ENCODE measurements around the gene FHL2. TPM values are rescaled to one million over a fixed set of nuclear protein-coding genes. Genes with fewer than 3 reads are reported as not detected.

FHL2 gene
- total RNA-seq, 1 experiment from 2014 or later: 30.7 TPM

DNA sequence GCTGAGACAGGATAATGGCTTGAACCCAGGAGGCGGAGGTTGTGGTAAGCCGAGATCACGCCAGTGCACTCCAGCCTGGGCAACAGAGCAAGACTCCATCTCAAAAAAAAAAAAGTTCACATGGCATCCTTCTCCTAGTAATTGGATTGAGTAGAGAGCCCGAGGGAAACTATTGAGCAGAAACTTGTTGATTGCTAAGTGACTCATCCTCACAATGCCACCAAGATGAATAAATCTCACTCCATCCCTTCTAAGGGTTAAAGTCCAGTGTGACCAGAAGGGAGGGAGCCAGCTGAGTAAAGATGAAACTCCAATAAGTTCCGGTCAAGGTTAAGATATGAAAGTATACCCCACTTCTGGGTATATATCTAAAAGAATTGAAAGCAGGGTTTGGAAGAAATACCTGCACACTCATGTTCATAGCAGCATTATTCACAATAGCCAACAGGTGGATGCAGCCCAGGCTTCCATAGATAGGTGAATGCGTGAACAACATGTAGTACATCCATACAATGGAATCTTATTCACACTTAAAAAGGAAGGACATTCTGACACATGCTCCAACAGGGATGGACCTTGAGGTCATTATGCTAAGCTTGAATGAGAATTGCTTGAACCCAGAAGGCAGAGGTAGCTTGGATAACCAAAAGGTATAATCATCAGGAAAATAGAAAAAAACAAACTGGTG lies 13.0 kb upstream of the FHL2 start:
- Histone ChIP-seq H3K27me3 (no peaks in the 10 kb centered on the region), H3K4me1 (no peaks in the 10 kb centered on the region), H3K27ac (no peak overlapping the region), H3K36me3 (no peaks in the 10 kb centered on the region), H3K9me3 (replicated peaks) (no peaks in the 10 kb centered on the region), H3K4me3 (no peak overlapping the region)
- DNase-seq: no peak

DNA sequence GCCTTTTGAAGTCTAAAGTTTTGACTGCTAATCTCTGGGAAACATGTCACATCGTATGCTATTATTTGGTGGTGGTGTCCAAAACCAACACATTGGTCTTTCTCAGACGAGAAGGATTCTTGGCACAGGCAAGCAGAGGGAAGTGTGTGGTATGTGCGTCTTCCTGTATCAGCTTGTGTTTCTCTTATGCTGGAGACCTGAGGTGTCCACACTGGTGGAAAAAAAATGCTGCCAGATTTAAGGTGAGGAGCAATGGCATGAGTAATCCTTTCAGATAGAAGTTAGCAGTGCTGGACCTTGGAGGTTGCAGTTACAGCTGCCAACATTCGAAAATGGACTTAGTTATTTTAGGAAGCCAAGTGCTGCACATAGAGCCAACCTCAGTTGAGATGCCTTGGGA lies 11.7 kb upstream of the FHL2 start:
- Histone ChIP-seq H3K4me1 (peaks cover under 1% of the 10 kb centered on the region; the same call in 1 of the 2 replicates), H3K27ac (no peak overlapping the region), H3K9me3 (replicated peaks) (no peaks in the 10 kb centered on the region), H3K4me3 (no peak overlapping the region), H3K27me3 (no peaks in the 10 kb centered on the region), H3K36me3 (no peaks in the 10 kb centered on the region)
- DNase-seq: no peak

DNA sequence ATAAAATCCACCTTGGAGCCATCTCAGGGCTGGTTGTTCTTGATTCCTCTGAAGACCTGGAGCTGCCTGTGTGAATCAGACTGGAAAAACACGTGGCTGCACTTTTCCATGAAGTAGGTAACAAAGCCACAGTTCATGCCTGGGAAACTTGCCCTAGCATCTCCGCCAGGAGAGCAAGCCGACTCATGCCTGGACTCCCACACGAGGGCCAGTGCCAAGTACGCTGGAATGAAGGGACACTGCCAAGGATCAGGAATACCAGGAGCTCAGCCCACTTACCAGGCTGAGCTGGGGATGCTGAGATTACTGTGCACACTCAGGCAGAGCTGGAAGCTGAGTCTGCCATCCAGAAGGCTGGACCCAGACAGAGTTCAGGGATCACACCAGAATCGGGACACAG lies 10.9 kb upstream of the FHL2 start:
- Histone ChIP-seq H3K4me1 (peaks cover 9% of the 10 kb centered on the region), H3K27ac (no peak overlapping the region), H3K4me3 (no peak overlapping the region), H3K36me3 (no peaks in the 10 kb centered on the region), H3K27me3 (no peaks in the 10 kb centered on the region), H3K9me3 (replicated peaks) (no peaks in the 10 kb centered on the region)
- no peak for DNase-seq

DNA sequence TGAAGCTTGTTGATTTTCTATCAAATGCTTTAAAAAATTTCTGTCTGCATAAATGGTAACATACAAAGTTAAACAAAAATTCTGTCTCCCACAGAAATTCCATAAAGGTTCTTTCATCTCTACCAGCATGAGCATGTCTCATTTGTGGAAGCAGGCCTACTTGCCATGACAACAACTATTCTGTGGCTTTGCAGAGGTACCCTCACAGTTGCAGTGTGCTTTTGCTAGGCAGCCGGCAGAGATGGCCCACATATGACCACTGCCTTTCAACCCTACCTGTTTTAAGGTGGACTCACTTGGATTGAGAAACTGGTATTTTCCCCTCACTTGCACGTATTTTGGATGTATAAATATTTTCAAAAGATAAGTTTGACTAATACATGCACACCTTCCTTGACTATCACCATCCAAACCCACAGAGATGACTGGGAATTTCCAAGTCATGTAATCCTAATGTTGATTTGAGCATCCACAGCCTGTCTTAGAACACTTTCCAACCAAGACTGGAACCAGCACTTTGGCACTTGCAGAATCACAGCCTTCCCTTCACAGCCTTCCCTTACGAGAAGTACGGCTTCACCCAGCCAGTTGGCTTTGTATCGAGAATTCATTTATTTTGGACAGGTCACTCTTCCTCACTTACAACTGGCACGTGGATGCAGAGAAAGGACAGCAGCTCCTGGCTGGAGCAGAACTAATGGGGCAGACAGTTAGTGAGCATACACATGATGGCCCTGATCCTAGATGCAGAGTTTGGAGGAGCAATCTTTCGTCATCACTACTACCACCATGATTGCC lies 9.3 kb upstream of the FHL2 start:
- H3K27ac ChIP-seq: no peak overlapping the region
- H3K4me1 ChIP-seq: peaks cover 23% of the 10 kb centered on the region
- DNase-seq: no peak

DNA sequence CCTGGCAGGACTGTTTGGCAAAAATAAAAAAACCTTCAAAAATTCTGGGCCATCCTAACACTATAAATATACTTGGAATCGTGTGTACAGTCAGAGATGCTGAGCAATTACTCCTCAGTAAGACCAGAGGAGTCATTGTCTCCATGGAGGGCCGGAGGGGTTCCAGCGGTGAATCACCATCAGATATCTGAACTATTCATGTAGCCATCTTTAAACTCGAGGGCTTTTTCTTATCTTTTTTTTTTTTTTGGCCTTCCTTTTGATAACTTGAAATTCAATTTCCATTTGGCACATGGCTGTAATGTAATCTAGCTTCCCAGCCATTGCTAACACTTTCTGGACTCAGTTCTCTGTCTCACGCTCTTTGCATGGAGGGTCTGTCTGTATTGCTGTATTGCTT lies 7.4 kb upstream of the FHL2 start:
- no peaks in the 10 kb centered on the region for H3K27me3 ChIP-seq
- DNase-seq: no peak
- peaks cover 23% of the 10 kb centered on the region for H3K4me1 ChIP-seq
- no peak overlapping the region for H3K4me3 ChIP-seq
- H3K36me3 ChIP-seq: no peaks in the 10 kb centered on the region
- no peaks in the 10 kb centered on the region for H3K9me3 ChIP-seq (replicated peaks)
- no peak overlapping the region for H3K27ac ChIP-seq

More for the DNA sequence above, 9.3 kb upstream of the FHL2 start:
- no peak overlapping the region for H3K4me3 ChIP-seq
- H3K36me3 ChIP-seq: no peaks in the 10 kb centered on the region
- no peaks in the 10 kb centered on the region for H3K27me3 ChIP-seq
- no peaks in the 10 kb centered on the region for H3K9me3 ChIP-seq (replicated peaks)

DNA sequence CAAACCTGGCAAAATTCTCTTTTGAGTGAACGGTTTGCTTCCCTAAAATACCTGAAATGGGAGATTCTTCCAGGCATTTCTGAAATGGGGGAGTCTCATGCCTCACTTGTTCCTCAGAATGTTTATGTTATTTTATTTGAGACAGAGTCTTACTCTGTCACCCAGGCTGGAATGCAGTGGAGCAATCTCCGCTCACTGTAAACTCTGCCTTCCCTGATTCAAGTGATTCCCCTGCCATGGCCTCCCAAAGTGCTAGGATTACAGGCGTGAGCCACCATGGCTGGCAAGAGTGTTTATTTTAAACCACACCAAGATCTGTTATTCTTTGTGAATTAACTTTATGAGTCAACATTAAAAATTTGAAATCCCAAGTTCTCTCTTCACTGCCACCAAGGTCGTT lies 6.4 kb upstream of the FHL2 start:
- H3K27ac ChIP-seq: no peak overlapping the region
- peak in 1 of 2 experiments; percentile 15 for DNase-seq
- H3K27me3 ChIP-seq: no peaks in the 10 kb centered on the region
- H3K4me1 ChIP-seq: peaks cover 23% of the 10 kb centered on the region
- no peaks in the 10 kb centered on the region for H3K9me3 ChIP-seq (replicated peaks)
- no peaks in the 10 kb centered on the region for H3K36me3 ChIP-seq
- no peak overlapping the region for H3K4me3 ChIP-seq

DNA sequence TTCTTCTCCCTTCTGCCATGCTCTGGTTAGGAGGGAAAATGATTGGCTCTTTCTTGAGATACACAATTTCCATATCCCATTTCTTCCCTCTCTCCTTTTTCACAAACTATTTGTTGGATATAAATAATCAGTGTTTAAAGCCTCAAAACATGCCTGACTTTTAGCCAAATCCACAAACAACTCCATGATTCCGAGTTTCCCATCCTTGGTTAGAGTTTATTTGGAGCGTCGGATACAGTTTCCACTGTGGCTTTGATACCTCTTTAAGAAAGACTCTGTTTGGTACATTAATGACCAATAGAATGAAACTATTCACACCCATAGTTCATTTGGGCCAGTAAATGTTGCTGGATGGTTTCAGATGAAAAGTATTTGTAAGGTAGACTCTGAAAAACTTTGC lies 5.9 kb upstream of the FHL2 start:
- no peak overlapping the region for H3K27ac ChIP-seq
- no peaks in the 10 kb centered on the region for H3K36me3 ChIP-seq
- peaks cover 23% of the 10 kb centered on the region for H3K4me1 ChIP-seq
- no peaks in the 10 kb centered on the region for H3K9me3 ChIP-seq (replicated peaks)
- DNase-seq: no peak
- no peaks in the 10 kb centered on the region for H3K27me3 ChIP-seq
- no peak overlapping the region for H3K4me3 ChIP-seq

DNA sequence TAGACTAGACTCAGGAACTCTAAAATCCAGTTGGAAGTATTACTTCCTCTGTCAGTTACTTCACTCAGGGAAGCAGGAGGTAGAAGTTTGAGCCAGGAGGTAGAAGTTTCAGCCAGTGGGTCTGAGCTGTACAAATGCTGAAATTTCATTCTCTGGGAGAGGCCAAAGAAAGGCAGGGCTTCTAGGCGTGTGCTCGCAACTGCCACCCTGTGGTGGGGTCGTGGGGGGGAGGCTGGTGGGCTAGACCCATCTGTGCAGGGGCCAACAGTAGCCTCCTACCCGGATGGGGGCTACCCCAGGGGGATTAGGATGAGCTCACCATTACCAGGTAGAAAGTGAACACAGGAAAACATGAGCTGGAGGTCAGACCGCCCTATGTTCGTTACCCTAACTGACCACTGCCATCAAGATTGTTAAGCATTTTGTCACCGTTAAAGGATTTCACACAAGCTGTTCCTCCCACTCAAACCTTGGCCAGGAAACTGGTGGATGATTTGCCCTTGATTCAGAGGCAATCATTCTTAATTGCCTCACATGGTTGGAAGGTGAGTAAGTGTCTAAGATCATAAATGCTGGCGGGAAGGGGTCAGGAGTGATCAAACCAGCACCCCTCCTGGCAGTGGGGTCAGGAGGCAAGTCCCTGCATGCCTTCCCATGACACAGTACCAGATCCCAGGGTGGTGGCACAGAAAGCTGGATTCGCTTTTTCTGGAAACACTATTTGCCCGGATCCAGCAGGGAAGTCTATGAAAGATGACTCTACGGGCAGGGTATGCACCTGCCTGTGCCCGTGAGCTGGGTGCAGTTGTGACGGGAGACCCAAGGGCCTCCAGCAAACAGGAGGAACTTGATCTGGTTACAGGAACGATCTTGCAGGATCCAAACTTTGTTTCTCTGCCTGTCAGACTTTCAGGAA lies 5.2 kb upstream of the FHL2 start:
- peak; percentile 34 to 51 for DNase-seq
- Histone ChIP-seq H3K4me3 (no peak overlapping the region), H3K36me3 (no peaks in the 10 kb centered on the region), H3K9me3 (replicated peaks) (no peaks in the 10 kb centered on the region), H3K27me3 (no peaks in the 10 kb centered on the region), H3K4me1 (peaks cover 23% of the 10 kb centered on the region), H3K27ac (peak overlapping the region; percentile 20; the same call in 1 of the 2 replicates)

DNA sequence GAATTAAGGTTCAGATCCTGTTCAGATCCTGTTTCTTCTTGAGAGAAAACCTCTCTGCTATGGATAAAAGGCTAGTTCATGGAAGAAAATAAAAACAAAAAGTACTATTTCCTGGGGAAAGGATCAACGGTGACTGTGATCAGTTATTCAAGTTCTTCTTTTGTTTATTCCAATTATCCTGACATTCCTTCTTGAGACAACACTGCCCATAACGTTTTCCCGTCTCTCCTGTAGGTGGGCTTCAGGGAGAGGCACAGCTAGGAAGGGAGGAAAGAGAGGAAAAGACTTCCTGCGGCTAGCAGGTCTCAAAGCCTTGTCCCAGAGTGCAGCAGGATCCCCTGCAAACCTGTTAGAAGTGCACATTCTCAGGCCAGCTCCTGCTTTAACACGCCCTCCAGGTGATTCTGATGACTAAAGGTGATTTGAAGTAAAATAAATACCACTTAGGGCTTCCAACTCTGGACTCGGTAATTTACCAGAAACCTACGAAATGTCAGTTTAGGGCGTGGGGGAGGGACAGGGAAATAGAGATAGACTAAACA lies 4.5 kb upstream of the FHL2 start:
- Histone ChIP-seq H3K4me1 (peaks cover 23% of the 10 kb centered on the region), H3K4me3 (no peak overlapping the region), H3K27me3 (no peaks in the 10 kb centered on the region), H3K9me3 (replicated peaks) (no peaks in the 10 kb centered on the region), H3K27ac (peak overlapping the region; percentile 20; the same call in 1 of the 2 replicates), H3K36me3 (no peaks in the 10 kb centered on the region)
- DNase-seq: no peak

DNA sequence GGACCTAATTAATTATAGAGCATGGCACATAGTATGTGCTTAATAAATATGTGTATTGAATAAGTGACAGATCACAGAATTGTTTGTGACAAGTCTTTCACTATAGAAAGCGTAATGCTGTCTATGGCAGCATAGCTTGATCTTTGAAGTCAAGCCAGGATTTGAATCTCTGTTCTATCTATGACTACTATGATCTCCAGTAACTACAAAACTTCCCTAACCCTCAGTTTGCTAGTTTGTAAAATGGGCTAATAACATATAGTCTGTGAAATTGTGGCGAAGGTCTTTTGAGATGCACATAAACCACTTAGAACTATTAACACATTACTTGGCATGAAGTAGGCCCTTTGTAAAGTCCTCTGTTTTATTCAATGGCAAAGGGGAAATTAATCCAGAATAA lies 4.0 kb upstream of the FHL2 start:
- Histone ChIP-seq H3K36me3 (no peaks in the 10 kb centered on the region), H3K4me1 (peaks cover 23% of the 10 kb centered on the region), H3K4me3 (no peak overlapping the region), H3K27me3 (no peaks in the 10 kb centered on the region), H3K27ac (no peak overlapping the region), H3K9me3 (replicated peaks) (no peaks in the 10 kb centered on the region)
- DNase-seq: no peak

DNA sequence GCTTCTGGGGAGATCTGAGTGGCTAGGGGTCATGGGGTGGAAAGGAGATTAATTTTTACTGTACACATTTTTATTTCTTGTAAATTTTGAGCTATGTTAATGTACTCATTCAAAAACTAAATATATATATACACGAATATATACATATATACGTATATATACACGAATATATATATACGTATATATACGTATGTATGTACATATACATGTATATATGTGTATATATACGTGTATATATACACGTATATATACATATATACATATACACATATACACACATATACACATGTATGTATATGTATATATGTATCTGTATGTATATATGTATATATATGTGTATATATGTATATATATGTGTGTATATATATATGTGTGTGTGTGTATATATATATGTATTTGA lies 3.0 kb upstream of the FHL2 start:
- Histone ChIP-seq H3K27ac (no peak overlapping the region), H3K4me3 (no peak overlapping the region), H3K9me3 (replicated peaks) (no peaks in the 10 kb centered on the region), H3K36me3 (no peaks in the 10 kb centered on the region), H3K27me3 (no peaks in the 10 kb centered on the region), H3K4me1 (peaks cover 29% of the 10 kb centered on the region)
- DNase-seq: no peak

DNA sequence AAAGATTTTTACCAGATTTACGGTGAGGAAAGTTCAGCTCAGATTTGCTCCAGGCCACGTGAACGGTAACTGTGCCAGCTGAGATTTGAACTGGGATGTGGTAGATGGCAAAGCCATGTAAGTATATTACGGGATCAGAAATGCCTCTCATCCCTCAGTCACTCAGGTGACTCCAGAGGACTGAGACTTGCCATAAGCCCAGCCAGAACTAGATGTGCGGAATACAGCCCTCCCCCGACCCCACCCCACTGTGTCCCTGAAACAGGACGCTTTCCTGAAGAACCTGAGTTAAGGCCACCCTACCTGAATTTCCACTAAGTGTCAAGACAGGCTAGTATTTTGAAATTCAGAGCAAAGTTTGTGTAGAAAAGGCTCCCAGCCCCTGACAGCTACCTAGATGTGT lies 1.3 kb upstream of the FHL2 start:
- Histone ChIP-seq H3K27me3 (no peaks in the 10 kb centered on the region), H3K4me3 (no peak overlapping the region), H3K27ac (no peak overlapping the region), H3K9me3 (replicated peaks) (no peaks in the 10 kb centered on the region), H3K36me3 (no peaks in the 10 kb centered on the region), H3K4me1 (peaks cover 24% of the 10 kb centered on the region)
- no peak for DNase-seq

DNA sequence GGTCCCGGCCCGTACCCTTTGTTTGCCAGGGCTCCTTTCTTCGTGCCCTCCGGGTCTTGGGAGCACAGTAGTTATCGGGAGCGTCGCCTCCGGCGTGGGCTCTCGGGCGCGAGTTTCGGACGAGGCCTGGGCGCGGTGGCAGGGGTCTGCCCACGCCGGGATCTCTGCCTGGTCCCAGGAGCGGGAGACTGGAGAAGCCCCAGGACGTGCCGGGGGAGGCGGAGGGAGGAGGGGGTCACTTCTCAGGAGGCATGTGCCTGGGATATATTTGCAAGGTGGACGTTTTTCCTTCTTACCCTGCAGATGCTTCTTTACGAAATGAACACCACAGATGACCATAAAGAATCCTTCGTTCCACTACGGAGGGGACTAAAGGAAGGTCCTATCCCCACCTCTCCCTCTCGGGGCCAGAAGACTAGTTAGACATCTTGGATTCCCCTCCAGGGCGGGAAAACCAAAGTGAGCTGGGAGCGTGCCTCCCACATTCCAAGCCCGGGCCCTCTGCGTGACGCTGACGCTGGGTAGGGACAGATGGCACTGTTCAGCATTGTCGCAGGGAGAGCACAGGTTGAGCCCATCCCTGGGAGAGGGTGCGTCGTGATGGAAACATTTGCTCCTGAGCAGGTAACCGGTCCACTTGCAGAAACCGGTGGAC lies 483 bp upstream of the FHL2 start:
- H3K4me1 ChIP-seq: peaks cover 16% of the 10 kb centered on the region
- H3K27me3 ChIP-seq: no peaks in the 10 kb centered on the region
- no peaks in the 10 kb centered on the region for H3K36me3 ChIP-seq
- no peak overlapping the region for H3K27ac ChIP-seq
- no peak for DNase-seq
- H3K4me3 ChIP-seq: peak overlapping the region; percentile 97
- H3K9me3 ChIP-seq (replicated peaks): no peaks in the 10 kb centered on the region

DNA sequence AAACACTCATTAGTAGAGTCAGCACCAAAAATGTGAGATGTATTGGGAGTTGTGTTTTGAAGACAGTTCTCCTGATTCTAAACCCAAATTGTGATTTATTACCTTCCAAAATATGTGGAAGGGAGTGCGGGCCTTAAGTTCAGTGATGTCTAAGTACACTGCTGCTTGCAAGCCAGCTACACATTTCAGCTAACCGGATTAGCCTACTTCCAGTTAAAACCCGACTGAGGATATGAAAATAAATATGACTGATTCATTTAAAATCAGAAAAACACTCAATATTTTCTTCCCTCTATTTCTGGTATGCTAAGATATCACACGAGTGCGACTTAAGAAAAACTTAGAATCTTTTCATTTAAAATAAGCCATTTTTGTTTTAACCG lies 907 bp downstream of the FHL2 start:
- DNase-seq: peak in 1 of 2 experiments; percentile 30
- H3K36me3 ChIP-seq: peaks cover 8% of the 10 kb centered on the region; the same call in 1 of the 2 replicates
- H3K4me3 ChIP-seq: peak overlapping the region; percentile 97
- H3K4me1 ChIP-seq: peaks cover 6% of the 10 kb centered on the region
- peak overlapping the region; percentile 72 for H3K27ac ChIP-seq
- H3K27me3 ChIP-seq: no peaks in the 10 kb centered on the region
- H3K9me3 ChIP-seq (replicated peaks): no peaks in the 10 kb centered on the region
